Astrocyte of the cerebellum (primary cell): ENCODE data around the gene POU2F3.
"Not testable (repeated sequence)": the region's sequence is repeated elsewhere in the genome, so short reads cannot be mapped to it uniquely, and the experiment has no call there.

ENCODE experiments used
- DNase-seq: peaks from one replicate; pipeline ENCODE4 v3.0.0-alpha.2; 2011; ENCODE audit warnings: low read depth
- H3K4me3 ChIP-seq: 2 replicates; pipeline ENCODE4 v1.5.1; 2011; ENCODE audit warnings: mild to moderate bottlenecking, low read depth, low read length, moderate library complexity
- CTCF ChIP-seq: IDR thresholded peaks from 2 replicates; pipeline ENCODE4 v1.5.1; 2012; ENCODE audit warnings: low read length, low read depth, moderate library complexity, mild to moderate bottlenecking; ENCODE audit errors: missing control alignments
- in situ Hi-C: cut with HindIII; loops from 2 replicates; pipeline ENCODE4 v1.10.0; 2017; ENCODE audit warnings: low sequenced_read_pairs

Gene POU2F3

GRCh38 chr11:120272303-120272702 lies 32.4 kb downstream of the POU2F3 start:
- in situ Hi-C loops: no loop called here

GRCh38 chr11:120273432-120273831 lies 33.5 kb downstream of the POU2F3 start:
- TF ChIP-seq CTCF: no peak
- in situ Hi-C loops: no loop called here
- H3K4me3 ChIP-seq: no peak overlapping the region
- no peak for DNase-seq

More at GRCh38 chr11:120272303-120272702, 32.4 kb downstream of the POU2F3 start:
- no peak overlapping the region for H3K4me3 ChIP-seq
- TF ChIP-seq CTCF: no peak
- DNase-seq: no peak

- in situ Hi-C loops: not testable (repeated sequence)
Measured at GRCh38 chr11:120273956-120274355, 34.0 kb downstream of the POU2F3 start.

GRCh38 chr11:120279502-120279901 lies 39.6 kb downstream of the POU2F3 start:
- TF ChIP-seq CTCF: no peak
- in situ Hi-C loops: no loop called here
- DNase-seq: no peak
- no peak overlapping the region for H3K4me3 ChIP-seq

More at GRCh38 chr11:120273956-120274355, 34.0 kb downstream of the POU2F3 start:
- not testable (repeated sequence) for DNase-seq, H3K4me3 ChIP-seq

- no peak overlapping the region for H3K4me3 ChIP-seq
- in situ Hi-C loops: no loop called here
- DNase-seq: no peak
- TF ChIP-seq CTCF: no peak
Measured at GRCh38 chr11:120280600-120281051, 40.7 kb downstream of the POU2F3 start.

GRCh38 chr11:120281143-120281795 lies 41.3 kb downstream of the POU2F3 start:
- DNase-seq: no peak
- H3K4me3 ChIP-seq: no peak overlapping the region
- no peak for TF ChIP-seq CTCF
- in situ Hi-C loops: no loop called here

- TF ChIP-seq CTCF: no peak
- no peak for DNase-seq
- in situ Hi-C loops: no loop called here
- no peak overlapping the region for H3K4me3 ChIP-seq
Measured at GRCh38 chr11:120283124-120283523, 43.2 kb downstream of the POU2F3 start.
